H1 (cell line): ENCODE data around the gene LPIN2. TPM values are rescaled to one million over a fixed set of nuclear protein-coding genes. Genes with fewer than 3 reads are reported as not detected.

Source experiments
- CHD1 ChIP-seq: IDR thresholded peaks from 2 replicates; pipeline ENCODE4 v1.6.1; 2012; ENCODE audit warnings: low read depth, low read length, improper control_type of control experiment
- SP4 ChIP-seq: IDR thresholded peaks from 2 replicates; pipeline ENCODE4 v1.6.1; 2012; ENCODE audit warnings: low read length, inconsistent platforms
- SUZ12 ChIP-seq: fragments of 200-600 bp; sonication (generic); IDR thresholded peaks from 2 replicates; pipeline ENCODE4 v1.6.1; 2012; ENCODE audit warnings: mild to moderate bottlenecking, inconsistent platforms, low read length, moderate library complexity, mixed read lengths
- TAF7 ChIP-seq: optimal IDR thresholded peaks from 2 replicates; pipeline ENCODE3; 2011; ENCODE audit warnings: low read depth, mild to moderate bottlenecking, inconsistent platforms, low read length, moderate library complexity, borderline replicate concordance
- polyA plus RNA-seq, 7 experiments: library from polyadenylated mRNA; depleted of rRNA in 3 of 7; stranded (reverse) in 5 of 7; unstranded in 2 of 7; fragments of >200 nt in 5 of 7; fragments of 200-250 nt in 2 of 7; gene quantifications; 1 replicate in 5 of 7; 2 replicates in 1 of 7; 4 replicates in 1 of 7; pipeline versions ENCODE4 v1.2.1 to v1.2.3, GENCODE V29; 2011 to 2013; ENCODE audit warnings: missing spikeins in 2 of 7, mixed read lengths in 2 of 7
- total RNA-seq: library from RNA; stranded (reverse); fragmentation: NEBNext Ultra II Directional; extraction: Animal tissue kit (Norgen Biotek cat#: 25700); gene quantifications from 2 replicates; pipeline ENCODE4 v1.2.1, GENCODE V29; 2021
- TF ChIP-seq, protein P1 (sequence below): fragments of 300-600 bp; sonication (generic); IDR thresholded peaks from 2 replicates; pipeline ENCODE4 v1.7.1; 2012; ENCODE audit warnings: low read length, moderate library complexity, mild to moderate bottlenecking, inconsistent platforms; ENCODE audit not compliant: insufficient replicate concordance

The LPIN2 gene
- total and polyA plus RNA-seq, 2 of the 8 experiments (the other 6 are each of a cell fraction or from before 2014, with no cell fraction given), result 7.4 to 14.2 TPM

DNA sequence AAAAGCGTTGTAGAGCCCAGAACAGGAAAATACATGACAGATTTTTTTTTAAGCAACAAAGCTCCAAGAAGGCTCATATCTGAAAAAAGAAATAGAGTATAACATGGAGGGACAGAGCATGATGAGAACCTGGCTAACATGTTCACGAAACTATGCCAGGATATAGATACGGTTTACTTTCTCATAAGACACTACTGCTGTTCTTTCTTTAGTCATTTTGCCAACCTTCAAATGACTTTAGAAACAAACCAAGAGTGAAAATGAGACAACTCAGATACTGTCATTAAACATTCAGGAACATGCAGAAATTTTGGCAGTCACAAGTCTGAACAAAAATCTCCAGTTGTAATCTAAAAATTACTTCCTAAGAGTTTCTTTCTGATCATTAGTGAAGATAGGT lies 14.3 kb downstream of the LPIN2 start (continued):
- TF ChIP-seq, protein P1, sequence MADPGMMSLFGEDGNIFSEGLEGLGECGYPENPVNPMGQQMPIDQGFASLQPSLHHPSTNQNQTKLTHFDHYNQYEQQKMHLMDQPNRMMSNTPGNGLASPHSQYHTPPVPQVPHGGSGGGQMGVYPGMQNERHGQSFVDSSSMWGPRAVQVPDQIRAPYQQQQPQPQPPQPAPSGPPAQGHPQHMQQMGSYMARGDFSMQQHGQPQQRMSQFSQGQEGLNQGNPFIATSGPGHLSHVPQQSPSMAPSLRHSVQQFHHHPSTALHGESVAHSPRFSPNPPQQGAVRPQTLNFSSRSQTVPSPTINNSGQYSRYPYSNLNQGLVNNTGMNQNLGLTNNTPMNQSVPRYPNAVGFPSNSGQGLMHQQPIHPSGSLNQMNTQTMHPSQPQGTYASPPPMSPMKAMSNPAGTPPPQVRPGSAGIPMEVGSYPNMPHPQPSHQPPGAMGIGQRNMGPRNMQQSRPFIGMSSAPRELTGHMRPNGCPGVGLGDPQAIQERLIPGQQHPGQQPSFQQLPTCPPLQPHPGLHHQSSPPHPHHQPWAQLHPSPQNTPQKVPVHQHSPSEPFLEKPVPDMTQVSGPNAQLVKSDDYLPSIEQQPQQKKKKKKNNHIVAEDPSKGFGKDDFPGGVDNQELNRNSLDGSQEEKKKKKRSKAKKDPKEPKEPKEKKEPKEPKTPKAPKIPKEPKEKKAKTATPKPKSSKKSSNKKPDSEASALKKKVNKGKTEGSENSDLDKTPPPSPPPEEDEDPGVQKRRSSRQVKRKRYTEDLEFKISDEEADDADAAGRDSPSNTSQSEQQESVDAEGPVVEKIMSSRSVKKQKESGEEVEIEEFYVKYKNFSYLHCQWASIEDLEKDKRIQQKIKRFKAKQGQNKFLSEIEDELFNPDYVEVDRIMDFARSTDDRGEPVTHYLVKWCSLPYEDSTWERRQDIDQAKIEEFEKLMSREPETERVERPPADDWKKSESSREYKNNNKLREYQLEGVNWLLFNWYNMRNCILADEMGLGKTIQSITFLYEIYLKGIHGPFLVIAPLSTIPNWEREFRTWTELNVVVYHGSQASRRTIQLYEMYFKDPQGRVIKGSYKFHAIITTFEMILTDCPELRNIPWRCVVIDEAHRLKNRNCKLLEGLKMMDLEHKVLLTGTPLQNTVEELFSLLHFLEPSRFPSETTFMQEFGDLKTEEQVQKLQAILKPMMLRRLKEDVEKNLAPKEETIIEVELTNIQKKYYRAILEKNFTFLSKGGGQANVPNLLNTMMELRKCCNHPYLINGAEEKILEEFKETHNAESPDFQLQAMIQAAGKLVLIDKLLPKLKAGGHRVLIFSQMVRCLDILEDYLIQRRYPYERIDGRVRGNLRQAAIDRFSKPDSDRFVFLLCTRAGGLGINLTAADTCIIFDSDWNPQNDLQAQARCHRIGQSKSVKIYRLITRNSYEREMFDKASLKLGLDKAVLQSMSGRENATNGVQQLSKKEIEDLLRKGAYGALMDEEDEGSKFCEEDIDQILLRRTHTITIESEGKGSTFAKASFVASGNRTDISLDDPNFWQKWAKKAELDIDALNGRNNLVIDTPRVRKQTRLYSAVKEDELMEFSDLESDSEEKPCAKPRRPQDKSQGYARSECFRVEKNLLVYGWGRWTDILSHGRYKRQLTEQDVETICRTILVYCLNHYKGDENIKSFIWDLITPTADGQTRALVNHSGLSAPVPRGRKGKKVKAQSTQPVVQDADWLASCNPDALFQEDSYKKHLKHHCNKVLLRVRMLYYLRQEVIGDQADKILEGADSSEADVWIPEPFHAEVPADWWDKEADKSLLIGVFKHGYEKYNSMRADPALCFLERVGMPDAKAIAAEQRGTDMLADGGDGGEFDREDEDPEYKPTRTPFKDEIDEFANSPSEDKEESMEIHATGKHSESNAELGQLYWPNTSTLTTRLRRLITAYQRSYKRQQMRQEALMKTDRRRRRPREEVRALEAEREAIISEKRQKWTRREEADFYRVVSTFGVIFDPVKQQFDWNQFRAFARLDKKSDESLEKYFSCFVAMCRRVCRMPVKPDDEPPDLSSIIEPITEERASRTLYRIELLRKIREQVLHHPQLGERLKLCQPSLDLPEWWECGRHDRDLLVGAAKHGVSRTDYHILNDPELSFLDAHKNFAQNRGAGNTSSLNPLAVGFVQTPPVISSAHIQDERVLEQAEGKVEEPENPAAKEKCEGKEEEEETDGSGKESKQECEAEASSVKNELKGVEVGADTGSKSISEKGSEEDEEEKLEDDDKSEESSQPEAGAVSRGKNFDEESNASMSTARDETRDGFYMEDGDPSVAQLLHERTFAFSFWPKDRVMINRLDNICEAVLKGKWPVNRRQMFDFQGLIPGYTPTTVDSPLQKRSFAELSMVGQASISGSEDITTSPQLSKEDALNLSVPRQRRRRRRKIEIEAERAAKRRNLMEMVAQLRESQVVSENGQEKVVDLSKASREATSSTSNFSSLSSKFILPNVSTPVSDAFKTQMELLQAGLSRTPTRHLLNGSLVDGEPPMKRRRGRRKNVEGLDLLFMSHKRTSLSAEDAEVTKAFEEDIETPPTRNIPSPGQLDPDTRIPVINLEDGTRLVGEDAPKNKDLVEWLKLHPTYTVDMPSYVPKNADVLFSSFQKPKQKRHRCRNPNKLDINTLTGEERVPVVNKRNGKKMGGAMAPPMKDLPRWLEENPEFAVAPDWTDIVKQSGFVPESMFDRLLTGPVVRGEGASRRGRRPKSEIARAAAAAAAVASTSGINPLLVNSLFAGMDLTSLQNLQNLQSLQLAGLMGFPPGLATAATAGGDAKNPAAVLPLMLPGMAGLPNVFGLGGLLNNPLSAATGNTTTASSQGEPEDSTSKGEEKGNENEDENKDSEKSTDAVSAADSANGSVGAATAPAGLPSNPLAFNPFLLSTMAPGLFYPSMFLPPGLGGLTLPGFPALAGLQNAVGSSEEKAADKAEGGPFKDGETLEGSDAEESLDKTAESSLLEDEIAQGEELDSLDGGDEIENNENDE, result no peak
- TF ChIP-seq TAF7 (no peak), SUZ12 (no peak), CHD1 (no peak), SP4 (no peak)
